HG03103 (cell line): Measurements from ENCODE around the gene ATF6.

Experiments used
- ATAC-seq: cut with Tn5 transposase; IDR thresholded peaks from one replicate; pipeline ENCODE4 v1.9.1; 2021; ENCODE audit warnings: low read depth; ENCODE audit not compliant: unreplicated experiment

Gene ATF6

GRCh38 chr1:161989108-161989507 lies 223.0 kb downstream of the ATF6 start:
- ATAC-seq, result no peak

GRCh38 chr1:161989786-161990185 lies 223.7 kb downstream of the ATF6 start:
- ATAC-seq, result no peak

GRCh38 chr1:161993576-161993975 lies 227.5 kb downstream of the ATF6 start:
- ATAC-seq, result no peak

GRCh38 chr1:161994175-161994668 lies 228.1 kb downstream of the ATF6 start:
- no peak for ATAC-seq

- no peak for ATAC-seq
Measured at GRCh38 chr1:161997152-161997551, 231.0 kb downstream of the ATF6 start.

DNA sequence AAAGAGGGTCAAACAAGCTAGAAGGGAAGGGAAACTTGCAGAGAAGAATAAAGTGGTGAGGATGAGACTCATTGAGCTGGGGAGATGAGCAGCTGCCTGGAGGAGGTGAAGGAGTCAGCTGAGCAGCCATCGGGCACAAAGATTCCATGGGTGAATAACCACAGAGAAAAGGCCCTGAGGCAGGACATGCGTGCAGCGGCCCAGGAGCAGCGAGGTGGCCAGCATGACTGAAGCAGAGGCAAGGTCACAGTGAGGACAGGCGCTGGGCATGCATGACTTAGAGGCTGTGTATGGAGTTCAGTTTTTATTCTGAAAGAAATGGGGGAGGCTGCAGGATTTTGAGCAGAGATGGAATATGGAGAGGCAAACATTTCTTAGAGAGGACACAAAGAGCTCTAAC lies 232.7 kb downstream of the ATF6 start:
- ATAC-seq, result no peak

DNA sequence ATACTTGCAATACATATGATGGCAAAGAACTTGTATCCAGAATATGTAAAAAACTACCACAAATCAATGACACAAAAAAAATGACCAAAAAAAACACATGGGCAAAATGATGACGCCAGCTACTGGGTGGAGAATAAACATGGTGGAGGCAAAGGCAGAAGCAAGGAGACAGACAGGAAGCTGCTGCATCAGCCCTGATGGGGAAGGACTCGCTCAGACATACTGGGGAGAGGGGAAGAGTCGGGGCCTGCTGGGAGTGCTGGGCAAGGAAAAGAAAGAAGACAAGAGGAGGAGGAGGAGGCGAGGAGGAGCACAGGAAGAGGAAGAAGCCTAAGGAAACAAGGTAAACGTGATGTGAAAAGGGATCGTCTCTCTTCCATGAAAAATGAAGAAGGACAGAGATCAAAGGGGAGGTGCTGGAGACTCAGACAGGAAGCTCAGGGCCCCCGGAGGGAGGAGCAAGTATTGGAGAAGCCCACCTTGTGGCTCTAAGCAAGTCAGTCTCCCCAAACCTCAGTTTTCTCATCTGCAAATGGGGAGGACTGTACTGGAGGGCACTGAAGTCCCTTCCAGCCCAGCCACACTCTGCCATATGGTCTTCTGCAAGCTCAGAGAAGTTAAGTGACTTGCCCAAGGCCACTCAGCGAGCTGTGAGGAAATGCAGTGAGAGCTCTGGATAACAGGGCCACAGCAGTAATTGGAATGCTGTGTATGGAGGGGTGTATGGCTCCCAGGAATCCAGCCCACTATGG lies 233.4 kb downstream of the ATF6 start:
- ATAC-seq, result no peak

GRCh38 chr1:162000053-162000420 lies 233.9 kb downstream of the ATF6 start:
- ATAC-seq, result no peak

GRCh38 chr1:162003061-162003829 lies 237.1 kb downstream of the ATF6 start:
- ATAC-seq, result no peak

GRCh38 chr1:162003830-162004215 lies 237.7 kb downstream of the ATF6 start:
- no peak for ATAC-seq

DNA sequence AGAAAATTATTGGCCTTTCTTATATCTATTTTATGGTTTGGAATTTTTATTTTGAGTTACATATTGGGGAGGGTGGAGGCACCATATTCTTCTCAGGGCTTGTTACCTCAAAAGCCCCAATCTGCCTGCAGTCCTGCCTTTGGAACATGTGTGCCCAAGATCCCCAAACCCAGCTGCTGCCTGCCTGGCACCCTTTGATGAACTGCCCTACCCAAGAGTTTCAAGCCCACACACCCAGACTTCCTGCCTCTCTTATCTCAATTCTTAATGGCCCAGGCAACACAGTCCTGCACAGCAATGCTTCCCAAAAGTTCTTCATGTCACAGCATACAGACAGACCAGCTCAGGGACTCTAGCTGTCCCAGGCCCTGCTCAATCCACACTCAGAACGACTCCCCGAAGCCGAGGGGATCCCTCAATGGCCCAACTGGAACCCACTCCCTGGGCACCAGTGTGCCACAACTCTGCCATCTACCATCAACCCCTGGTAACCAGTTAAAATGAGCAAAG lies 238.4 kb downstream of the ATF6 start:
- no peak for ATAC-seq

DNA sequence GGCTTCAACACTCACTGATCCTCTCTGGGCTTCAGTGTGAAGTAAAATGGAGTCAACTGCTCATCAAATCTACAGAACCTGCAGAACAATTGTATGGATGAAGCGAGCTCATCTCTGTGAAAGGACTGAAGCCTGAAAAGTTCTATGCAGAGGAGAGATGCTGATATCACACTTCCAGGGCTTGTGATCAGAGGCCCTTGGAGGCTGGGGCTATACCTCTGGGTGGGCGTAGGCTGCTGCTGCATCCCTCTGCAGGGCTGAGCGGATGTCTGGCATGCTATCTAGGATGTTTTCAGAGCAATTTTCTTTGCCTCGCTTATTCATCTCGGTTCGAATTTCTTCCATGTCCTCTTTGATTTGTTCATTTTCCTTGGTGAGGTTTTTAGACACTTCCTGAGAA lies 240.0 kb downstream of the ATF6 start:
- no peak for ATAC-seq

GRCh38 chr1:162007466-162007865 lies 241.3 kb downstream of the ATF6 start:
- no peak for ATAC-seq

DNA sequence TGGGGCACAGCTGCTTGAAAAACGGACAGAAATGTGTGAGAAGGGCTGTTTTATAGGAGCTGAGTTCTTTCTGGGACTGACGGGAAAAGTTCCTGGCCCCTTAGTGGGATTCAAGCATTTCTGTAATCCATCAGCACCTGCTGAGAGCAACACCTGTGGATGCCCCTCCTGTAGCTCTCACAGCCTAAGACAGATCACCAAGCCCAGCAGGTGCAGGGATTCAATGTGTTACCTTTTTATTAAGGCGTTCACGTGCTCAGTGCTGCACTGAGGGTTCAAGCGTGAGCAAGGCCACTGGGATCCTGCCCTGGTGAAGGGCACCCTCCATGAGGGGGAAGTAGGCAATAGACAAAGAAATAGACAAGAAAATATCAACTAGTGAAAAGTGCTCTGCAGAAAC lies 242.7 kb downstream of the ATF6 start:
- no peak for ATAC-seq

- ATAC-seq, result no peak
Measured at GRCh38 chr1:162009501-162010174, 243.5 kb downstream of the ATF6 start.

DNA sequence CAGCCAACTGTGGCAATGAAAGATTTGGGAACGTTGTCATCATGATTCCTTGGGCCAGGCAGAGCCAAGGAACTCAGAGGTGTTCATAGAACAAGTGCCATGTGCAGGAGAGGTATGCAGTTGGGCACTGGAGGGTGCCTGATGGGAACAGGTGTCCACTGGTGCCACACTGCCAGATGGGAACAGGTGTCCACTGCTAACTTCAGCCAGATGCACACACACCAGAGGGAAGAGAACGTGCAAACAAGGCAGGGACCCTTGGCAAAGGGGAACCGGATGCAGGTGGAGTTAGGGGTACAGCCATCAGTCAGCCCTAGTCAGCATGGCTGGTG lies 244.0 kb downstream of the ATF6 start:
- ATAC-seq, result no peak

- ATAC-seq, result no peak
Measured at GRCh38 chr1:162011337-162012012, 245.4 kb downstream of the ATF6 start.

DNA sequence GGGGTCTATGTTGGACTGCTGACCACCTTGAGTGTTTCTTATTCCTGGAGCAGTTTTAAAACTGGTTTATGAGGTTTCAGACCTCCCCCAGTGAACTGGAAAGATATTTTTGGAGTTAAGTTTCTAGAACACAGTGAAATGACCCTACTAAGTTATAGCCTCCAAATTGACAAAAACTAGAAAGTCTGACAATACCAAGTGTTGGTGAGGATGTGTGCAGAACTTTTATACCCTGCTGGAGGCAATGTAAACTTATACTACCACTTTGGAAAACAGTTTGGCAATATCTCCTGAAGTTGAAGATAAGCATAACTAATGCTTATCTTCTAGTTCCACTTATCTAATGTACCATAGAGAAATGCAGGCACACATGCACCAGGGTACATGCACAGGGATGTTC lies 247.2 kb downstream of the ATF6 start:
- no peak for ATAC-seq
